Endothelial cell of umbilical vein (primary cell): ENCODE data around the gene MEAK7. TPM values are rescaled to one million over a fixed set of nuclear protein-coding genes. Genes with fewer than 3 reads are reported as not detected.

Experiments
- BruUV-seq: library from RNA; stranded (reverse); fragments of 400-500 nt; replicated peaks from 2 replicates; lab custom pipeline; 2021; lab: Mats Ljungman, UMichigan
- CTCF ChIA-PET: fragments of 300-600, 350-600 bp; sonication (Branson Sonifier 250); formaldehyde crosslinking; loops from one replicate; lab custom pipeline; 2021; ENCODE audit warnings: antibody characterized with exemption, inconsistent platforms; lab: Charles Lee
- POLR2A ChIA-PET: fragments of 300-600, 350-600 bp; sonication (Branson Sonifier 250); formaldehyde crosslinking; loops from one replicate; lab custom pipeline; 2021; ENCODE audit warnings: antibody characterized with exemption, inconsistent platforms; lab: Charles Lee
- DNase-seq: peaks from one replicate; pipeline ENCODE4 v3.0.0-alpha.2; 2011; ENCODE audit warnings: low read depth, low spot score
- FAIRE-seq: peaks from 2 replicates; lab custom pipeline; 2011; peaks lifted over from hg19 to GRCh38; lab: Jason Lieb, UNC
- H2AFZ ChIP-seq: 2 replicates; pipeline ENCODE4 v1.6.0; 2012; ENCODE audit warnings: low read depth, low read length, control low read depth, inconsistent platforms
- H3K27ac ChIP-seq: 2 replicates; pipeline ENCODE4 v1.5.1; 2011; ENCODE audit warnings: low read depth, mild to moderate bottlenecking, control low read depth, low read length, moderate library complexity; ENCODE audit not compliant: insufficient read depth
- H3K27me3 ChIP-seq, 2 experiments: 2 replicates each; pipeline versions ENCODE4 v1.6.0 to v1.6.1; 2011; ENCODE audit warnings: low read length in 2 of 2, mixed read lengths in 1 of 2; ENCODE audit not compliant: control insufficient read depth in 2 of 2, insufficient read depth in 2 of 2
- H3K36me3 ChIP-seq, 2 experiments: 2 replicates in 1 of 2; 3 replicates in 1 of 2; pipeline ENCODE4 v1.5.1; 2011; ENCODE audit warnings: low read length in 2 of 2, mild to moderate bottlenecking in 1 of 2, moderate library complexity in 1 of 2; ENCODE audit not compliant: control insufficient read depth in 2 of 2, insufficient read depth in 2 of 2; ENCODE audit errors: extremely low read depth in 1 of 2
- H3K4me1 ChIP-seq: 3 replicates; pipeline ENCODE4 v1.5.1; 2011; ENCODE audit warnings: mild to moderate bottlenecking, low read length; ENCODE audit not compliant: control insufficient read depth, insufficient read depth; ENCODE audit errors: extremely low read depth
- H3K4me2 ChIP-seq: 2 replicates; pipeline ENCODE4 v1.6.1; 2011; ENCODE audit warnings: low read length, control low read depth, mixed read lengths; ENCODE audit not compliant: insufficient read depth
- H3K4me3 ChIP-seq, 3 experiments: fragments of 200-600 bp in 1 of 3; sonication (generic), shearing (Covaris generic) in 1 of 3; replicated peaks in 1 of 3; 2 replicates each; pipeline ENCODE4 v1.5.1; 2011 to 2016; ENCODE audit warnings: control low read depth in 3 of 3, low read length in 3 of 3, mild to moderate bottlenecking in 2 of 3, inconsistent platforms in 1 of 3, low read depth in 1 of 3, moderate library complexity in 1 of 3; ENCODE audit not compliant: insufficient read depth in 1 of 3
- H3K79me2 ChIP-seq: 2 replicates; pipeline ENCODE4 v1.6.0; 2012; ENCODE audit warnings: low read length, inconsistent platforms; ENCODE audit not compliant: control insufficient read depth, insufficient read depth
- H3K9ac ChIP-seq: replicated peaks from 2 replicates; pipeline ENCODE3; 2011; ENCODE audit warnings: low read length, control low read depth; ENCODE audit not compliant: insufficient read depth; ENCODE audit errors: extremely low read depth
- H3K9me1 ChIP-seq: replicated peaks from 3 replicates; pipeline ENCODE4 v1.6.0; 2011; ENCODE audit warnings: mild to moderate bottlenecking, low read length; ENCODE audit not compliant: control insufficient read depth, insufficient read depth; ENCODE audit errors: extremely low read depth
- H3K9me3 ChIP-seq: replicated peaks from 2 replicates; pipeline ENCODE4 v1.5.1; 2012; ENCODE audit warnings: low read length, inconsistent platforms; ENCODE audit not compliant: control insufficient read depth, insufficient read depth
- H4K20me1 ChIP-seq: replicated peaks from 2 replicates; pipeline ENCODE3; 2011; ENCODE audit warnings: mild to moderate bottlenecking, low read length; ENCODE audit not compliant: control insufficient read depth, insufficient read depth; ENCODE audit errors: extremely low read depth
- EZH2 ChIP-seq: IDR thresholded peaks from 2 replicates; pipeline ENCODE4 v1.6.1; 2012; ENCODE audit warnings: borderline replicate concordance, low read depth, mild to moderate bottlenecking, moderate library complexity, low read length, inconsistent platforms; ENCODE audit not compliant: severe bottlenecking
- FOS ChIP-seq: IDR thresholded peaks from 2 replicates; pipeline ENCODE4 v1.6.1; 2011; ENCODE audit warnings: mild to moderate bottlenecking, low read length, moderate library complexity, borderline replicate concordance; ENCODE audit not compliant: insufficient read depth
- GATA2 ChIP-seq: IDR thresholded peaks from 2 replicates; pipeline ENCODE4 v1.7.0; 2011; ENCODE audit warnings: low read depth, mild to moderate bottlenecking, moderate library complexity, mixed read lengths, low read length; ENCODE audit not compliant: insufficient read length, insufficient read depth
- JUN ChIP-seq: IDR thresholded peaks from 2 replicates; pipeline ENCODE4 v1.6.1; 2011; ENCODE audit warnings: borderline replicate concordance, low read depth; ENCODE audit not compliant: insufficient read length, insufficient read depth
- MYC ChIP-seq: IDR thresholded peaks from one replicate; pipeline ENCODE4 v1.6.1; 2011; ENCODE audit warnings: mild to moderate bottlenecking, low read depth, low read length
- POLR2A ChIP-seq: IDR thresholded peaks from 2 replicates; pipeline ENCODE4 v1.6.1; 2012; ENCODE audit warnings: low read depth, mild to moderate bottlenecking, control low read depth, low read length
- POLR2AphosphoS5 ChIP-seq: IDR thresholded peaks from 2 replicates; pipeline ENCODE4 v1.6.1; 2012; ENCODE audit warnings: low read depth, mild to moderate bottlenecking, control low read depth, low read length, moderate library complexity; ENCODE audit not compliant: insufficient read depth
- dilution Hi-C: fragments of 300-500 bp; cut with MboI; formaldehyde crosslinking; loops from one replicate; pipeline ENCODE4 v1.15.0; 2019; ENCODE audit warnings: low sequenced_read_pairs; ENCODE audit not compliant: extremely low pct_ligation_motif_present
- intact Hi-C: fragments of 100-400 bp; cut with micrococcal nuclease; formaldehyde crosslinking; loops from one replicate; pipeline ENCODE4 v1.10.0; 2022
- polyA plus RNA-seq, 4 experiments: library from polyadenylated mRNA; depleted of rRNA in 3 of 4; stranded (reverse) in 3 of 4; unstranded in 1 of 4; fragments of >200 nt; gene quantifications; 2 replicates each; pipeline versions ENCODE4 v1.2.1 to v1.2.3, GENCODE V29; 2011 to 2012; ENCODE audit warnings: missing spikeins in 1 of 4
- total RNA-seq: library from RNA; stranded (reverse); gene quantifications from 2 replicates; pipeline ENCODE4 v1.2.3, GENCODE V29; 2021
- TF ChIP-seq, protein P1 (sequence below), 2 donors: IDR thresholded peaks; 1 replicate in 1 of 2; 2 replicates in 1 of 2; pipeline ENCODE4 v1.5.1; 2011; ENCODE audit warnings: low read length in 2 of 2, mild to moderate bottlenecking in 2 of 2, moderate library complexity in 2 of 2, control low read depth in 1 of 2, inconsistent platforms in 1 of 2, low read depth in 1 of 2; ENCODE audit not compliant: insufficient read depth in 1 of 2; ENCODE audit errors: extremely low read depth in 1 of 2
- TF ChIP-seq, protein P2 (sequence below): IDR thresholded peaks from 2 replicates; pipeline ENCODE4 v1.6.1; 2011; ENCODE audit not compliant: insufficient read depth, insufficient read length

MEAK7 gene
- total and polyA plus RNA-seq, 2 donors (not counting 3 experiments of a cell fraction or from before 2014, with no cell fraction given), result 16.2 to 22.7 TPM

DNA sequence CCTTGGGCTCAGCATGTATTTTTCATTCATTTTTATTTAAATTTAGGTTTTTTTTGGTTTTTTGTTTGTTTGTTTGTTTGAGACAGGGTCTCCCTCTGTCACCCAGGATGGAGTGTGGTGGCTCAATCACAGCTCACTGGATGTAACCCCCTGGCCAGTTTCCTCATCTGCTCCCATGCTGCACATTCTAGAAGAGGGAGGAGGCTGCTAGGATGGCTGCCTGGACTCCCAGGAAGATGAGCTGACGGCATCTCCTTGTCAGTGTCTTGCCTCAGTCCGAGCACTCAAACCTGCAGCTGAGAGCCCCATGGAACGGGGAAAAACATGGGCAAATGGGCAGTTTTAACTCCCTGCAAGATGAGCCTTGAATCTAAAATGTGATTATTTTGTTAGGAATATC, 7.5 kb downstream of the MEAK7 start:
- Histone ChIP-seq H4K20me1 (no peaks in the 10 kb centered on the region), H3K79me2 (no peaks in the 10 kb centered on the region)
- CTCF ChIA-PET, result interaction anchor here (1.3 to 1.5 kb wide), 4 partner anchors 9 to 220 kb away, joined by 3 to 9 read pairs (median 4); no protein-coding TSS in a partner anchor

More for the DNA sequence above, 7.5 kb downstream of the MEAK7 start:
- no peaks in the 10 kb centered on the region for H3K9me3 ChIP-seq
- no peaks in the 10 kb centered on the region for H3K4me1 ChIP-seq
- no peak overlapping the region for H2AFZ ChIP-seq
- peaks cover 8 to 10% of the 10 kb centered on the region in 2 experiments for H3K36me3 ChIP-seq
- no peaks in the 10 kb centered on the region for H3K27me3 ChIP-seq
- dilution Hi-C loops (no loop called here), intact Hi-C loops (no loop called here)
- no peaks in the 10 kb centered on the region for H3K9me1 ChIP-seq
- H3K4me2 ChIP-seq, result no peak overlapping the region
- H3K27ac ChIP-seq, result no peak overlapping the region
- no peak overlapping the region for H3K9ac ChIP-seq
- POLR2A ChIA-PET, result no interaction called here
- BruUV-seq, result no TSS peak
- no peak for FAIRE-seq
- H3K4me3 ChIP-seq, result no peak overlapping the region
- DNase-seq, result no peak
- TF ChIP-seq, protein P1, sequence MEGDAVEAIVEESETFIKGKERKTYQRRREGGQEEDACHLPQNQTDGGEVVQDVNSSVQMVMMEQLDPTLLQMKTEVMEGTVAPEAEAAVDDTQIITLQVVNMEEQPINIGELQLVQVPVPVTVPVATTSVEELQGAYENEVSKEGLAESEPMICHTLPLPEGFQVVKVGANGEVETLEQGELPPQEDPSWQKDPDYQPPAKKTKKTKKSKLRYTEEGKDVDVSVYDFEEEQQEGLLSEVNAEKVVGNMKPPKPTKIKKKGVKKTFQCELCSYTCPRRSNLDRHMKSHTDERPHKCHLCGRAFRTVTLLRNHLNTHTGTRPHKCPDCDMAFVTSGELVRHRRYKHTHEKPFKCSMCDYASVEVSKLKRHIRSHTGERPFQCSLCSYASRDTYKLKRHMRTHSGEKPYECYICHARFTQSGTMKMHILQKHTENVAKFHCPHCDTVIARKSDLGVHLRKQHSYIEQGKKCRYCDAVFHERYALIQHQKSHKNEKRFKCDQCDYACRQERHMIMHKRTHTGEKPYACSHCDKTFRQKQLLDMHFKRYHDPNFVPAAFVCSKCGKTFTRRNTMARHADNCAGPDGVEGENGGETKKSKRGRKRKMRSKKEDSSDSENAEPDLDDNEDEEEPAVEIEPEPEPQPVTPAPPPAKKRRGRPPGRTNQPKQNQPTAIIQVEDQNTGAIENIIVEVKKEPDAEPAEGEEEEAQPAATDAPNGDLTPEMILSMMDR (IDR thresholded peaks at IDR 0.05; ENCODE audit: extremely low read depth in 1 of 2, insufficient read depth in 1 of 2, low read depth in 1 of 2, low read length in 2 of 2), result no peak
- no peak for TF ChIP-seq FOS
- TF ChIP-seq, protein P2, sequence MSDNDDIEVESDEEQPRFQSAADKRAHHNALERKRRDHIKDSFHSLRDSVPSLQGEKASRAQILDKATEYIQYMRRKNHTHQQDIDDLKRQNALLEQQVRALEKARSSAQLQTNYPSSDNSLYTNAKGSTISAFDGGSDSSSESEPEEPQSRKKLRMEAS, result no peak
- no peak for TF ChIP-seq POLR2AphosphoS5
- TF ChIP-seq JUN, result no peak
- no peak for TF ChIP-seq MYC
- TF ChIP-seq GATA2, result no peak
- TF ChIP-seq EZH2, result no peak
- no peak for TF ChIP-seq POLR2A
